ENCODE measurements around the gene OMD. TPM values are rescaled to one million over a fixed set of nuclear protein-coding genes. Genes with fewer than 3 reads are reported as not detected.

Gene OMD
- total RNA-seq, 6 experiments from 2014 or later = not detected

GRCh38 chr9:92429836-92430235 is 5.6 kb upstream of the OMD start:
- Mint-ChIP-seq H3K27ac (no peak overlapping the region), H3K27me3 (ENCODE audit: insufficient read depth) (no peaks in the 10 kb centered on the region; the same call in 1 of the 2 replicates), H3K36me3 (ENCODE audit: low read depth) (no peaks in the 10 kb centered on the region; the same call in 1 of the 2 replicates), H3K4me3 (no peak overlapping the region), H3K9me3 (no peaks in the 10 kb centered on the region), H3K4me1 (ENCODE audit: low read depth) (peaks cover 19% of the 10 kb centered on the region)
- DNase-seq = no peak
- TF ChIP-seq, protein P1, sequence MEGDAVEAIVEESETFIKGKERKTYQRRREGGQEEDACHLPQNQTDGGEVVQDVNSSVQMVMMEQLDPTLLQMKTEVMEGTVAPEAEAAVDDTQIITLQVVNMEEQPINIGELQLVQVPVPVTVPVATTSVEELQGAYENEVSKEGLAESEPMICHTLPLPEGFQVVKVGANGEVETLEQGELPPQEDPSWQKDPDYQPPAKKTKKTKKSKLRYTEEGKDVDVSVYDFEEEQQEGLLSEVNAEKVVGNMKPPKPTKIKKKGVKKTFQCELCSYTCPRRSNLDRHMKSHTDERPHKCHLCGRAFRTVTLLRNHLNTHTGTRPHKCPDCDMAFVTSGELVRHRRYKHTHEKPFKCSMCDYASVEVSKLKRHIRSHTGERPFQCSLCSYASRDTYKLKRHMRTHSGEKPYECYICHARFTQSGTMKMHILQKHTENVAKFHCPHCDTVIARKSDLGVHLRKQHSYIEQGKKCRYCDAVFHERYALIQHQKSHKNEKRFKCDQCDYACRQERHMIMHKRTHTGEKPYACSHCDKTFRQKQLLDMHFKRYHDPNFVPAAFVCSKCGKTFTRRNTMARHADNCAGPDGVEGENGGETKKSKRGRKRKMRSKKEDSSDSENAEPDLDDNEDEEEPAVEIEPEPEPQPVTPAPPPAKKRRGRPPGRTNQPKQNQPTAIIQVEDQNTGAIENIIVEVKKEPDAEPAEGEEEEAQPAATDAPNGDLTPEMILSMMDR (IDR thresholded peaks at IDR 0.05) = no peak

GRCh38 chr9:92426501-92427145 is 2.4 kb upstream of the OMD start:
- TF ChIP-seq, protein P1 (IDR thresholded peaks at IDR 0.05) = no peak
- DNase-seq = no peak
- no peaks in the 10 kb centered on the region for H3K9me3 Mint-ChIP-seq
- no peaks in the 10 kb centered on the region; the same call in 1 of the 2 replicates for H3K36me3 Mint-ChIP-seq (ENCODE audit: low read depth)
- H3K4me1 Mint-ChIP-seq (ENCODE audit: low read depth) = peaks cover 33% of the 10 kb centered on the region
- no peak overlapping the region for H3K4me3 Mint-ChIP-seq
- H3K27me3 Mint-ChIP-seq (ENCODE audit: insufficient read depth) = no peaks in the 10 kb centered on the region; the same call in 1 of the 2 replicates
- no peak overlapping the region for H3K27ac Mint-ChIP-seq

- H3K4me1 Mint-ChIP-seq (ENCODE audit: low read depth) = peaks cover 33% of the 10 kb centered on the region
Measured at GRCh38 chr9:92425474-92425873, 1.2 kb upstream of the OMD start.

GRCh38 chr9:92423612-92424011 is 659 bp downstream of the OMD start:
- Mint-ChIP-seq H3K4me3 (no peak overlapping the region), H3K4me1 (ENCODE audit: low read depth) (peaks cover 33% of the 10 kb centered on the region), H3K27ac (no peak overlapping the region), H3K27me3 (ENCODE audit: insufficient read depth) (no peaks in the 10 kb centered on the region; the same call in 1 of the 2 replicates), H3K36me3 (ENCODE audit: low read depth) (no peaks in the 10 kb centered on the region), H3K9me3 (no peaks in the 10 kb centered on the region)
- TF ChIP-seq, protein P1 (IDR thresholded peaks at IDR 0.05) = no peak
- DNase-seq = no peak

More at GRCh38 chr9:92425474-92425873, 1.2 kb upstream of the OMD start:
- peak; percentile 17 for DNase-seq
- H3K4me3 Mint-ChIP-seq = peak overlapping the region; percentile 20; the same call in 1 of the 2 replicates
- TF ChIP-seq, protein P1 (IDR thresholded peaks at IDR 0.05) = no peak
- H3K27ac Mint-ChIP-seq = peak overlapping the region; percentile 84
- H3K9me3 Mint-ChIP-seq = no peaks in the 10 kb centered on the region
- H3K36me3 Mint-ChIP-seq (ENCODE audit: low read depth) = no peaks in the 10 kb centered on the region; the same call in 1 of the 2 replicates
- no peaks in the 10 kb centered on the region; the same call in 1 of the 2 replicates for H3K27me3 Mint-ChIP-seq (ENCODE audit: insufficient read depth)

DNA sequence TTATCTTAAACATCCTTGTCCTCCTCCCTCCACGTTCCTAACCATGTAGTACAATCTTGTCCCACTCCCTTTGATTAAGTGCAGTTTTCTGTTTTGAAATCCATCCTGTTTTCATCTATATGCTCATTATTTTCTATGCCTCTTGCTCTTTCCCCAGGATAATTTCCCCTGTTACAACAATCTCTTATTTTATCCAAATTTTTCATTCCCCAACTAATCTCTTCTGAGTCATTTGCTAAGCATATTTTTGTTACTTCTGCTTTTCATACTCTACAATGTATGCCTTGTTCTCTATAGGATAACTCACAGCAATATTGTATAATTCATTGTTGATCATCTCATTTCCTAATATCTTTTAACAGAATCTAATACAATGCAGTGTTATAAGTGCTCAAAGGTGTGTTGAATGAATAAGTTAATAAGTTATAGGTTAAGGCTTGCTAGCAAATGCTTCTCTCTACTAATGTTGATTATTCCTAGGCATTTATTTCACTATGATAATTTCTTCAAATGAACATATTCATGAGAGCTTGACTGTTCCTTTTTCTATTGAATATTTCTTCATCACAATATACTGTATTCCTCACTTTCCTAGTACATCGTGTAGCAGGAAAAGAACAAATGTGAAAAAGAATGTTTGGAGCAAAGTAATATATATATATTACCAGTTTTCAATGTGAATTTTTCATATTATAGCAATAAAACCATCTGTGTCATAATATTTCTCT is 1.5 kb downstream of the OMD start:
- DNase-seq = no peak
- TF ChIP-seq, protein P1 (IDR thresholded peaks at IDR 0.05) = no peak
- H3K4me1 Mint-ChIP-seq (ENCODE audit: low read depth) = peaks cover 33% of the 10 kb centered on the region
- no peaks in the 10 kb centered on the region for H3K27me3 Mint-ChIP-seq (ENCODE audit: insufficient read depth)
- no peak overlapping the region for H3K27ac Mint-ChIP-seq
- no peak overlapping the region for H3K4me3 Mint-ChIP-seq
- no peaks in the 10 kb centered on the region for H3K9me3 Mint-ChIP-seq
- H3K36me3 Mint-ChIP-seq (ENCODE audit: low read depth) = no peaks in the 10 kb centered on the region

Data from HFFc6 (cell line).